ENCODE results near the gene MAPK13. TPM values are rescaled to one million over a fixed set of nuclear protein-coding genes. Genes with fewer than 3 reads are reported as not detected.
A peak's percentile ranks its signal among the peaks of the same experiment; 100 is the strongest.

Gene MAPK13
- polyA plus RNA-seq, 1 donor from 2014 or later: 1.8 TPM

- Histone ChIP-seq H3F3A (ENCODE audit: insufficient read depth, low read length, poor library complexity, severe bottlenecking) (no peaks in the 10 kb centered on the region), H3K4me2 (ENCODE audit: low read length) (no peak overlapping the region), H2AFZ (ENCODE audit: low read depth, low read length) (no peak overlapping the region), H4K20me1 (ENCODE audit: insufficient read depth) (no peaks in the 10 kb centered on the region), H3K4me3 (ENCODE audit: low read length) (no peak overlapping the region), H3K9me2 (ENCODE audit: insufficient read depth, low read length) (no peaks in the 10 kb centered on the region), H3K9ac (ENCODE audit: low read length) (no peak overlapping the region), H3K27ac (ENCODE audit: low read length) (no peak overlapping the region), H3K79me2 (replicated peaks; ENCODE audit: insufficient read depth, low read length) (no peaks in the 10 kb centered on the region), H3K9me3 (ENCODE audit: low read length) (no peaks in the 10 kb centered on the region), H3K36me3 (ENCODE audit: insufficient read depth, low read length) (peaks cover 9% of the 10 kb centered on the region), H3K27me3 (ENCODE audit: insufficient read depth, low read depth, low read length) (no peaks in the 10 kb centered on the region)
- TF ChIP-seq RAD21 (conservative IDR thresholded peaks at IDR 0.05): no peak
- TF ChIP-seq POLR2AphosphoS5 (IDR thresholded peaks at IDR 0.05): no peak
- no peak for TF ChIP-seq EP300 (conservative IDR thresholded peaks at IDR 0.05; ENCODE audit: poor library complexity, severe bottlenecking)
- no peak for TF ChIP-seq EZH2 (IDR thresholded peaks at IDR 0.05; ENCODE audit: borderline replicate concordance, insufficient read depth, low read length, poor library complexity, severe bottlenecking)
- TF ChIP-seq TAF1 (IDR thresholded peaks at IDR 0.05; ENCODE audit: low read depth): no peak
- no peak for TF ChIP-seq MXI1 (conservative IDR thresholded peaks at IDR 0.05; ENCODE audit: poor library complexity, severe bottlenecking)
- TF ChIP-seq REST (IDR thresholded peaks at IDR 0.05; ENCODE audit: borderline replicate concordance): no peak
- no peak for TF ChIP-seq SMC3 (conservative IDR thresholded peaks at IDR 0.05; ENCODE audit: poor library complexity)
- TF ChIP-seq CTCF (IDR thresholded peaks at IDR 0.05; ENCODE audit: poor library complexity, severe bottlenecking): no peak
Observed at GRCh38 chr6:36094238-36094637, 36.1 kb upstream of the MAPK13 start.

- H4K20me1 ChIP-seq (ENCODE audit: insufficient read depth): no peaks in the 10 kb centered on the region
- no peaks in the 10 kb centered on the region for H3K79me2 ChIP-seq (replicated peaks; ENCODE audit: insufficient read depth, low read length)
- H3K9me2 ChIP-seq (ENCODE audit: insufficient read depth, low read length): no peaks in the 10 kb centered on the region
- peaks cover 9% of the 10 kb centered on the region for H3K36me3 ChIP-seq (ENCODE audit: insufficient read depth, low read length)
- H3K4me3 ChIP-seq (ENCODE audit: low read length): no peak overlapping the region
- H3F3A ChIP-seq (ENCODE audit: insufficient read depth, low read length, poor library complexity, severe bottlenecking): no peaks in the 10 kb centered on the region
- no peak overlapping the region for H3K9ac ChIP-seq (ENCODE audit: low read length)
- no peaks in the 10 kb centered on the region for H3K27me3 ChIP-seq (ENCODE audit: insufficient read depth, low read depth, low read length)
- H3K9me3 ChIP-seq (ENCODE audit: low read length): no peaks in the 10 kb centered on the region
- TF ChIP-seq REST (IDR thresholded peaks at IDR 0.05; ENCODE audit: borderline replicate concordance) (no peak), RAD21 (conservative IDR thresholded peaks at IDR 0.05) (peak; percentile 93), MXI1 (conservative IDR thresholded peaks at IDR 0.05; ENCODE audit: poor library complexity, severe bottlenecking) (no peak), EP300 (conservative IDR thresholded peaks at IDR 0.05; ENCODE audit: poor library complexity, severe bottlenecking) (no peak), SMC3 (conservative IDR thresholded peaks at IDR 0.05; ENCODE audit: poor library complexity) (peak; percentile 94), POLR2AphosphoS5 (IDR thresholded peaks at IDR 0.05) (no peak), EZH2 (IDR thresholded peaks at IDR 0.05; ENCODE audit: borderline replicate concordance, insufficient read depth, low read length, poor library complexity, severe bottlenecking) (no peak), CTCF (IDR thresholded peaks at IDR 0.05; ENCODE audit: poor library complexity, severe bottlenecking) (peak; percentile 93), TAF1 (IDR thresholded peaks at IDR 0.05; ENCODE audit: low read depth) (no peak)
- H3K27ac ChIP-seq (ENCODE audit: low read length): no peak overlapping the region
- H2AFZ ChIP-seq (ENCODE audit: low read depth, low read length): no peak overlapping the region
- no peak overlapping the region for H3K4me2 ChIP-seq (ENCODE audit: low read length)
Observed at GRCh38 chr6:36094753-36095496, 35.4 kb upstream of the MAPK13 start.
